ENCODE data around the gene IGFL1. TPM values are rescaled to one million over a fixed set of nuclear protein-coding genes. Genes with fewer than 3 reads are reported as not detected.

The IGFL1 gene
- total and polyA plus RNA-seq, 2 donors (not counting 1 experiment from before 2014, with no cell fraction given): 0.15 TPM; not detected in 1

GRCh38 chr19:46265217-46265828 lies 35.8 kb downstream of the IGFL1 start:
- TF ChIP-seq EZH2 (IDR thresholded peaks at IDR 0.05; ENCODE audit: borderline replicate concordance, insufficient read depth, low read depth, low read length, poor library complexity, severe bottlenecking): no peak
- TF ChIP-seq CTCF (IDR thresholded peaks at IDR 0.05): peak; percentile 91
- no peaks in the 10 kb centered on the region for H3K9me3 Mint-ChIP-seq (ENCODE audit: insufficient read depth)
- Histone ChIP-seq H3K36me3 (replicated peaks in 1 of 2; ENCODE audit: control extremely low read depth in 1 of 2, control insufficient read depth in 1 of 2, extremely low read depth in 1 of 2, insufficient read depth in 2 of 2, low read length in 1 of 2) (no peaks in the 10 kb centered on the region), H3K4me3 (ENCODE audit: control extremely low read depth in 1 of 5, extremely low read depth in 1 of 5, insufficient read depth in 1 of 5, low read depth in 2 of 5, low read length in 4 of 5) (no peak overlapping the region), H3K4me2 (replicated peaks; ENCODE audit: low read depth, low read length, poor library complexity, severe bottlenecking) (no peak overlapping the region), H3K9me3 (ENCODE audit: control extremely low read depth in 1 of 3, control insufficient read depth in 2 of 3, insufficient read depth in 1 of 3, low read length in 2 of 3) (no peaks in the 10 kb centered on the region), H3K9ac (ENCODE audit: low read length) (no peak overlapping the region), H2AFZ (ENCODE audit: insufficient read depth, low read depth, low read length, poor library complexity, severe bottlenecking) (no peak overlapping the region), H3K27me3 (replicated peaks in 1 of 4; ENCODE audit: control extremely low read depth in 1 of 4, control insufficient read depth in 3 of 4, insufficient read depth in 4 of 4, low read length in 3 of 4) (peaks cover 0 to 12% (median 3%) of the 10 kb centered on the region in 4 experiments), H3K4me1 (ENCODE audit: control insufficient read depth in 2 of 2, insufficient read depth in 2 of 2, low read length in 2 of 2) (peaks cover 0 to 5% of the 10 kb centered on the region in 2 donors), H3K79me2 (ENCODE audit: control insufficient read depth, insufficient read depth, low read length) (no peaks in the 10 kb centered on the region), H3K27ac (ENCODE audit: low read length in 2 of 2) (no peak overlapping the region), H4K20me1 (ENCODE audit: control insufficient read depth, insufficient read depth, low read length, poor library complexity, severe bottlenecking) (no peaks in the 10 kb centered on the region)
- intact Hi-C loops (cut with micrococcal nuclease): no loop called here
- no peak overlapping the region for H3K27ac Mint-ChIP-seq
- peaks cover 7% of the 10 kb centered on the region for H3K4me1 Mint-ChIP-seq
- POLR2A ChIA-PET: no interaction called here
- CTCF ChIA-PET: interaction anchor here (0.9 to 2.9 kb wide), 14 partner anchors 13 to 496 kb away, joined by 3 to 62 read pairs (median 4); no protein-coding TSS in a partner anchor
- H3K27me3 Mint-ChIP-seq: peaks cover 35% of the 10 kb centered on the region
- DNase-seq (peak; percentile 78), ATAC-seq (ENCODE audit: low read depth) (peak; percentile 43)
- no peak overlapping the region for H3K4me3 Mint-ChIP-seq
- WGBS (ENCODE audit: insufficient coverage): 22% methylated on average over 7 of the region's 10 CpGs

- H3K27ac Mint-ChIP-seq: no peak overlapping the region
- no peak for DNase-seq
- no peak overlapping the region for H2AFZ ChIP-seq (ENCODE audit: insufficient read depth, low read depth, low read length, poor library complexity, severe bottlenecking)
- H4K20me1 ChIP-seq (ENCODE audit: control insufficient read depth, insufficient read depth, low read length, poor library complexity, severe bottlenecking): no peaks in the 10 kb centered on the region
- no peak overlapping the region for H3K9ac ChIP-seq (ENCODE audit: low read length)
- TF ChIP-seq EZH2 (IDR thresholded peaks at IDR 0.05; ENCODE audit: borderline replicate concordance, insufficient read depth, low read depth, low read length, poor library complexity, severe bottlenecking) (no peak), CTCF (IDR thresholded peaks at IDR 0.05) (no peak)
- H3K9me3 Mint-ChIP-seq (ENCODE audit: insufficient read depth): no peaks in the 10 kb centered on the region
- no peaks in the 10 kb centered on the region for H3K4me1 ChIP-seq (ENCODE audit: control insufficient read depth in 2 of 2, insufficient read depth in 2 of 2, low read length in 2 of 2)
- POLR2A ChIA-PET: no interaction called here
- H3K27me3 Mint-ChIP-seq: peaks cover 43% of the 10 kb centered on the region
- H3K4me1 Mint-ChIP-seq: peaks cover 2% of the 10 kb centered on the region
- H3K4me3 Mint-ChIP-seq: no peak overlapping the region
- no peaks in the 10 kb centered on the region for H3K36me3 ChIP-seq (replicated peaks in 1 of 2; ENCODE audit: control extremely low read depth in 1 of 2, control insufficient read depth in 1 of 2, extremely low read depth in 1 of 2, insufficient read depth in 2 of 2, low read length in 1 of 2)
- H3K4me3 ChIP-seq (ENCODE audit: control extremely low read depth in 1 of 5, extremely low read depth in 1 of 5, insufficient read depth in 1 of 5, low read depth in 2 of 5, low read length in 4 of 5): no peak overlapping the region
- H3K27me3 ChIP-seq (replicated peaks in 1 of 4; ENCODE audit: control extremely low read depth in 1 of 4, control insufficient read depth in 3 of 4, insufficient read depth in 4 of 4, low read length in 3 of 4): peaks cover 0 to 19% (median 10%) of the 10 kb centered on the region in 4 experiments
- ATAC-seq (ENCODE audit: low read depth): no peak
- no peak overlapping the region for H3K4me2 ChIP-seq (replicated peaks; ENCODE audit: low read depth, low read length, poor library complexity, severe bottlenecking)
- H3K9me3 ChIP-seq (ENCODE audit: control extremely low read depth in 1 of 3, control insufficient read depth in 2 of 3, insufficient read depth in 1 of 3, low read length in 2 of 3): no peaks in the 10 kb centered on the region
- CTCF ChIA-PET: interaction anchor here (0.6 to 1.1 kb wide), 2 partner anchors 11 to 240 kb away, joined by 3 to 7 read pairs; no protein-coding TSS in a partner anchor
- intact Hi-C loops (cut with micrococcal nuclease): no loop called here
- no peak overlapping the region for H3K27ac ChIP-seq (ENCODE audit: low read length in 2 of 2)
- WGBS (ENCODE audit: insufficient coverage): no CpG with 5 or more reads among the region's 7 CpGs
- no peaks in the 10 kb centered on the region for H3K79me2 ChIP-seq (ENCODE audit: control insufficient read depth, insufficient read depth, low read length)
Observed at GRCh38 chr19:46269101-46269500, 39.6 kb downstream of the IGFL1 start.

Measured in B cell (primary cell).